ENCODE results near the gene YIPF1.

YIPF1 gene

DNA sequence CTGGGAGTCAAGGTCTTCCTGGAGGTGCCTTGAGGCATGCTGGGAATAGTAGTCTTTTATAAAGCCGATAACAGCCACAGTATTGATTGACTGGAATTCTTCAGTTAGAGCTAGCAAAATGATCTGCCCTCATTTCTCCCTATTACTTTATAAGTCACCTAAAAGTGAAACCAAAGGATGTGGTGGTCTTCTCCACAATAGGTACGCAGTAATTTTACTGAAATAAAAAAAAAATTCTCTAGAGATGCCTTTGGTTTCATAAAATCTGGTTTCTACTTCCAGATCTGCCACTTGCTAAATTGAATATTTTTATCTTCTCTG is 51.0 kb downstream of the YIPF1 start:
- no CpG with 5 or more reads among the region's 2 CpGs for WGBS (ENCODE audit: insufficient coverage, insufficient read length)
- DNase-seq (ENCODE audit: low read depth, low spot score), result no peak
- Histone ChIP-seq H3K27ac (ENCODE audit: low read length) (no peak overlapping the region), H3K27me3 (ENCODE audit: control insufficient read depth, insufficient read depth, low read length) (no peaks in the 10 kb centered on the region), H3K4me1 (ENCODE audit: control insufficient read depth, insufficient read depth, low read length) (no peaks in the 10 kb centered on the region), H3K4me3 (ENCODE audit: low read length) (no peak overlapping the region; the same call in 1 of the 2 replicates), H3K9me3 (ENCODE audit: control insufficient read depth, insufficient read depth, low read length) (no peaks in the 10 kb centered on the region), H3K36me3 (ENCODE audit: control insufficient read depth, insufficient read depth, low read length) (no peaks in the 10 kb centered on the region; the same call in 1 of the 2 replicates)

- no peaks in the 10 kb centered on the region; the same call in 1 of the 2 replicates for H3K36me3 ChIP-seq (ENCODE audit: control insufficient read depth, insufficient read depth, low read length)
- no CpG with 5 or more reads among the region's 59 CpGs for WGBS (ENCODE audit: insufficient coverage, insufficient read length)
- no peaks in the 10 kb centered on the region for H3K27me3 ChIP-seq (ENCODE audit: control insufficient read depth, insufficient read depth, low read length)
- no peaks in the 10 kb centered on the region for H3K9me3 ChIP-seq (ENCODE audit: control insufficient read depth, insufficient read depth, low read length)
- no peak within 1 kb of the TSS for H3K27ac ChIP-seq (ENCODE audit: low read length)
- peak; percentile 93 for DNase-seq (ENCODE audit: low read depth, low spot score)
- H3K4me1 ChIP-seq (ENCODE audit: control insufficient read depth, insufficient read depth, low read length), result no peaks in the 10 kb centered on the region
- H3K4me3 ChIP-seq (ENCODE audit: low read length), result peak within 1 kb of the TSS; percentile 100
Observed at GRCh38 chr1:53837924-53838653, 51.5 kb downstream of the YIPF1 start, which contains the start of gene NDC1. Gene NDC1 (minus strand): TSS chr1:53838296. CDS start chr1:53838261, 35 bp downstream.

- H3K36me3 ChIP-seq (ENCODE audit: control insufficient read depth, insufficient read depth, low read length), result no peaks in the 10 kb centered on the region; the same call in 1 of the 2 replicates
- no peaks in the 10 kb centered on the region for H3K27me3 ChIP-seq (ENCODE audit: control insufficient read depth, insufficient read depth, low read length)
- H3K4me1 ChIP-seq (ENCODE audit: control insufficient read depth, insufficient read depth, low read length), result no peaks in the 10 kb centered on the region
- H3K4me3 ChIP-seq (ENCODE audit: low read length), result peak overlapping the region; percentile 100
- H3K27ac ChIP-seq (ENCODE audit: low read length), result no peak overlapping the region
- H3K9me3 ChIP-seq (ENCODE audit: control insufficient read depth, insufficient read depth, low read length), result no peaks in the 10 kb centered on the region
- no peak for DNase-seq (ENCODE audit: low read depth, low spot score)
- WGBS (ENCODE audit: insufficient coverage, insufficient read length), result no CpG with 5 or more reads among the region's 5 CpGs
Observed at GRCh38 chr1:53837646-53837923, 52.0 kb downstream of the YIPF1 start.

GRCh38 chr1:53835491-53835890 is 54.1 kb downstream of the YIPF1 start:
- DNase-seq (ENCODE audit: low read depth, low spot score), result no peak
- no peak overlapping the region for H3K4me3 ChIP-seq (ENCODE audit: low read length)
- no peaks in the 10 kb centered on the region for H3K9me3 ChIP-seq (ENCODE audit: control insufficient read depth, insufficient read depth, low read length)
- no peaks in the 10 kb centered on the region; the same call in 1 of the 2 replicates for H3K36me3 ChIP-seq (ENCODE audit: control insufficient read depth, insufficient read depth, low read length)
- no peaks in the 10 kb centered on the region for H3K27me3 ChIP-seq (ENCODE audit: control insufficient read depth, insufficient read depth, low read length)
- no peaks in the 10 kb centered on the region for H3K4me1 ChIP-seq (ENCODE audit: control insufficient read depth, insufficient read depth, low read length)
- 100% methylated on average over 2 of the region's 2 CpGs for WGBS (ENCODE audit: insufficient coverage, insufficient read length)
- no peak overlapping the region for H3K27ac ChIP-seq (ENCODE audit: low read length)

GRCh38 chr1:53834776-53835175 is 54.8 kb downstream of the YIPF1 start:
- WGBS (ENCODE audit: insufficient coverage, insufficient read length), result no CpG with 5 or more reads among the region's 11 CpGs
- no peak overlapping the region for H3K4me3 ChIP-seq (ENCODE audit: low read length)
- no peaks in the 10 kb centered on the region for H3K27me3 ChIP-seq (ENCODE audit: control insufficient read depth, insufficient read depth, low read length)
- no peaks in the 10 kb centered on the region for H3K4me1 ChIP-seq (ENCODE audit: control insufficient read depth, insufficient read depth, low read length)
- H3K36me3 ChIP-seq (ENCODE audit: control insufficient read depth, insufficient read depth, low read length), result no peaks in the 10 kb centered on the region; the same call in 1 of the 2 replicates
- no peak overlapping the region for H3K27ac ChIP-seq (ENCODE audit: low read length)
- no peak for DNase-seq (ENCODE audit: low read depth, low spot score)
- H3K9me3 ChIP-seq (ENCODE audit: control insufficient read depth, insufficient read depth, low read length), result no peaks in the 10 kb centered on the region

DNA sequence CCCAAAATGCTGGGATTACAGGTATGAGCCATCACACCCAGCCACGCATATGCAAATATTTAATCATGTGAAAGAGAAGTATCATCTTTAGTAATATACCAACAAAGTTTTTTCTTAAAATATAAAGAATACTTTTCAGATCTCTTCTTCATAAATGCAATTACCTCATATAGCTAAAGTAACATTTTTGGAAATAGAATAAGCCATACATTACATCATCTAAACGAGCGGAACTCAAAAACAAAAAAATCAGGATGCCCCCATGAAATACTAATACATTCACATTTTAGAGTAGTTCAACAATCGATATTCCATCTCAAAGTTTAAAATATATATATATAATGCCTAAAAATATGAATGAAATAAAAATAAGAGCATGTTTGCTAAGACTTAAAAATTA is 56.2 kb downstream of the YIPF1 start:
- Histone ChIP-seq H3K4me1 (ENCODE audit: control insufficient read depth, insufficient read depth, low read length) (no peaks in the 10 kb centered on the region), H3K4me3 (ENCODE audit: low read length) (no peak overlapping the region), H3K36me3 (ENCODE audit: control insufficient read depth, insufficient read depth, low read length) (no peaks in the 10 kb centered on the region; the same call in 1 of the 2 replicates), H3K27ac (ENCODE audit: low read length) (no peak overlapping the region), H3K9me3 (ENCODE audit: control insufficient read depth, insufficient read depth, low read length) (no peaks in the 10 kb centered on the region), H3K27me3 (ENCODE audit: control insufficient read depth, insufficient read depth, low read length) (no peaks in the 10 kb centered on the region)
- WGBS (ENCODE audit: insufficient coverage, insufficient read length), result no CpG with 5 or more reads among the region's 4 CpGs
- no peak for DNase-seq (ENCODE audit: low read depth, low spot score)

- Histone ChIP-seq H3K27ac (ENCODE audit: low read length) (no peak overlapping the region), H3K27me3 (ENCODE audit: control insufficient read depth, insufficient read depth, low read length) (no peaks in the 10 kb centered on the region), H3K9me3 (ENCODE audit: control insufficient read depth, insufficient read depth, low read length) (no peaks in the 10 kb centered on the region), H3K4me3 (ENCODE audit: low read length) (no peak overlapping the region), H3K36me3 (ENCODE audit: control insufficient read depth, insufficient read depth, low read length) (peaks cover 14% of the 10 kb centered on the region; the same call in 1 of the 2 replicates), H3K4me1 (ENCODE audit: control insufficient read depth, insufficient read depth, low read length) (no peaks in the 10 kb centered on the region)
- WGBS (ENCODE audit: insufficient coverage, insufficient read length), result no CpG with 5 or more reads among the region's 2 CpGs
- no peak for DNase-seq (ENCODE audit: low read depth, low spot score)
Observed at GRCh38 chr1:53826367-53826766, 63.2 kb downstream of the YIPF1 start.

DNA sequence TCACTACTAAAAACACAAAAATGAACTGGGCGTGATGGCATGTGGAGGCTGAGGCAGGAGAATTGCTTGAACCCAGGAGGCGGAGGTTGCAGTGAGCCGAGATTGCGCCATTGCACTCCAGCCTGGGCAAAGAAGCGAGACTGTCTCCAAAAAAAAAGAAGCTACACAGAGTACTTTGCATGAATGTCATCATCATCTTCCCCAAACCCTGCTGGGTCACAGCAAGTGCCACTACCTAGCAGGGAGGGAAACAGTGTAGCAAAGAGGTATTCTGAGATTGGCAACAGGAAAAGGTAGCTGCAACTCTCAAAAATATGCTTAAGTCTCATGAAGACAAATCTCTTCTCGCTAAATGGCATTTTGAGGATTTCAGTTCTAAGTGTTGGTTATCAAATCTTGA is 64.3 kb downstream of the YIPF1 start:
- H3K4me1 ChIP-seq (ENCODE audit: control insufficient read depth, insufficient read depth, low read length), result no peaks in the 10 kb centered on the region
- H3K9me3 ChIP-seq (ENCODE audit: control insufficient read depth, insufficient read depth, low read length), result no peaks in the 10 kb centered on the region
- no peak for DNase-seq (ENCODE audit: low read depth, low spot score)
- no peak overlapping the region for H3K27ac ChIP-seq (ENCODE audit: low read length)
- H3K4me3 ChIP-seq (ENCODE audit: low read length), result no peak overlapping the region
- WGBS (ENCODE audit: insufficient coverage, insufficient read length), result no CpG with 5 or more reads among the region's 6 CpGs
- H3K36me3 ChIP-seq (ENCODE audit: control insufficient read depth, insufficient read depth, low read length), result peaks cover 14% of the 10 kb centered on the region; the same call in 1 of the 2 replicates
- H3K27me3 ChIP-seq (ENCODE audit: control insufficient read depth, insufficient read depth, low read length), result no peaks in the 10 kb centered on the region

DNA sequence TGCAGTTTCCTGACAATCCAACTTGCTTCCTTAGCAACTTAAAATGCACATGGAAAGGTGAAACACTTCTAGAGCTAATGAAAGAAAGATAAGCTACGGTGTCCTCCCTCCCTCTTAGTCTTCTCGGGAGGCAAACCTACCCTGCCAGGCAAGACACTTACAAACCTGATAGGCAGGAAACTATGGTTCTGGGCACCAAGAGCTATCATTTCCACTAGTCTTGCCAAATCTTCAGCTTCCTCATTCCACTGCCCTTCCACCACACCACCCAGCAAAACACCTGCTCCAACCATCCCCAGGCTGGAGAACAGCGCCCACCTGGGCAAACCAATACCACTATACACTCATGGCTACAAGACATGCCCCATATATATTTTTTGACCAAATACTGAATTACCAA is 66.7 kb downstream of the YIPF1 start:
- no peak for DNase-seq (ENCODE audit: low read depth, low spot score)
- Histone ChIP-seq H3K9me3 (ENCODE audit: control insufficient read depth, insufficient read depth, low read length) (no peaks in the 10 kb centered on the region), H3K4me1 (ENCODE audit: control insufficient read depth, insufficient read depth, low read length) (no peaks in the 10 kb centered on the region), H3K27ac (ENCODE audit: low read length) (no peak overlapping the region), H3K4me3 (ENCODE audit: low read length) (no peak overlapping the region), H3K27me3 (ENCODE audit: control insufficient read depth, insufficient read depth, low read length) (no peaks in the 10 kb centered on the region), H3K36me3 (ENCODE audit: control insufficient read depth, insufficient read depth, low read length) (peaks cover 12% of the 10 kb centered on the region; the same call in 1 of the 2 replicates)
- WGBS (ENCODE audit: insufficient coverage, insufficient read length), result no CpG with 5 or more reads among the region's 3 CpGs

DNA sequence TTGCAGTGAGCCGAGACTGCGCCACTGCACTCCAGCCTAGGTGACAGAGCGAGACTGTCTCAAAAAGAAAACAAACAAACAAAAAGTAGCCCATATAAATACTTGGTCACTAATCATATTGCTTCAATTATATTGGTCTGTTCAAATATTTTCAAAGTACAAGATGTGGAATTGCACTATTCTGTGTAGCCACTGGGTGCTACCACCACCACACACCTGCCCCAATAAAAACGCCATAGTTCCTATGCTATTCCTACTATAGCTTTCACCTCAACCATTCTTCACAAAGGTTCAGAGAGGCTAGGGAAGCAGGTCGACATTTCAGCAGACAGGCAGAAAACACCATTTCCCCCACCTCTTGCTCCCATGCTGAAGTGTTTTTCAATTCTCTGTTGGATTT is 68.2 kb downstream of the YIPF1 start:
- Histone ChIP-seq H3K36me3 (ENCODE audit: control insufficient read depth, insufficient read depth, low read length) (peaks cover 12% of the 10 kb centered on the region; the same call in 1 of the 2 replicates), H3K4me3 (ENCODE audit: low read length) (no peak overlapping the region), H3K27me3 (ENCODE audit: control insufficient read depth, insufficient read depth, low read length) (no peaks in the 10 kb centered on the region), H3K27ac (ENCODE audit: low read length) (no peak overlapping the region), H3K4me1 (ENCODE audit: control insufficient read depth, insufficient read depth, low read length) (no peaks in the 10 kb centered on the region), H3K9me3 (ENCODE audit: control insufficient read depth, insufficient read depth, low read length) (no peaks in the 10 kb centered on the region)
- no CpG with 5 or more reads among the region's 5 CpGs for WGBS (ENCODE audit: insufficient coverage, insufficient read length)
- DNase-seq (ENCODE audit: low read depth, low spot score), result no peak

- no peaks in the 10 kb centered on the region for H3K9me3 ChIP-seq (ENCODE audit: control insufficient read depth, insufficient read depth, low read length)
- H3K4me1 ChIP-seq (ENCODE audit: control insufficient read depth, insufficient read depth, low read length), result no peaks in the 10 kb centered on the region
- H3K36me3 ChIP-seq (ENCODE audit: control insufficient read depth, insufficient read depth, low read length), result peaks cover 4% of the 10 kb centered on the region; the same call in 1 of the 2 replicates
- no peak overlapping the region for H3K27ac ChIP-seq (ENCODE audit: low read length)
- no peak for DNase-seq (ENCODE audit: low read depth, low spot score)
- H3K27me3 ChIP-seq (ENCODE audit: control insufficient read depth, insufficient read depth, low read length), result no peaks in the 10 kb centered on the region
- no peak overlapping the region for H3K4me3 ChIP-seq (ENCODE audit: low read length)
Observed at GRCh38 chr1:53819387-53819786, 70.2 kb downstream of the YIPF1 start.
